Neural progenitor cell (in vitro differentiated cells): ENCODE data around the gene TVP23B.
A peak's percentile ranks its signal among the peaks of the same experiment; 100 is the strongest.
"Not testable (repeated sequence)": the region's sequence is repeated elsewhere in the genome, so short reads cannot be mapped to it uniquely, and the experiment has no call there.

Source experiments
- CTCF ChIP-seq: fragments of 200-600 bp; sonication (generic); IDR thresholded peaks from 2 replicates; pipeline ENCODE4 v1.5.1; 2017; ENCODE audit warnings: antibody characterized with exemption, mild to moderate bottlenecking
- EZH2 ChIP-seq: fragments of 200-600 bp; sonication (generic); IDR thresholded peaks from 2 replicates; pipeline ENCODE4 v1.6.1; 2017; ENCODE audit warnings: antibody characterized with exemption, mild to moderate bottlenecking, moderate library complexity

- TF ChIP-seq EZH2, result not testable (repeated sequence)
- peak; percentile 25 for TF ChIP-seq CTCF
Measured at GRCh38 chr17:18791402-18791801, 10.4 kb downstream of the TVP23B start.
